Measurements from ENCODE around the gene PSMG4.

PSMG4 gene

DNA sequence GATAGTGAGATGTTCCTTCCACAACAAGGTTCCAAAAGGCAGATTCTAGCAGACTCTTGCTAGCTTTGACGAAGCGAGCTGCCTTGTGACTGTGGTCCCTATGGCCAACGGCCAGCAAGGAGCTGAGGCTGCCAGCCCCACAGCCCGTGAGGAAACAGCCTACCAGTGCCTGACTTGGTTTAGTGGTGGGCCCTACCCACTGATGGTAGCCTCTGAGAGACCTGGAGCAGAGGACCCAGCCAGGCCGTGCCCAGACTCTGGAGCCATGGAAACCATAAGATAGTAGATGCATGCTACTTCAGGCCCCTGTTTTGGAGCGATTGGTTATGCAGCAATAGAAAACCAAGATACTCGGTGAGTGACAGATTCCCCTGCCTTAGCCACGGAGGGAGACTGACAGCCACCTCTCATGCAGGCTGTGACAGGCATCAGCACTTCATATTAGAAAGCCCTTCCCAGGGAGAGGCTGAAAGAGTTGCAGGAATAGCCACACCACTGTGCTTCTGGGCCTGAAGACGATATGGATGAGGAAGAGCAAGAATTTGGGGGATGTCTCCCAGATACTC is 19.2 kb downstream of the PSMG4 start:
- no peak for DNase-seq

- no peak for DNase-seq
Measured at GRCh38 chr6:3278691-3279090, 19.9 kb downstream of the PSMG4 start.

DNA sequence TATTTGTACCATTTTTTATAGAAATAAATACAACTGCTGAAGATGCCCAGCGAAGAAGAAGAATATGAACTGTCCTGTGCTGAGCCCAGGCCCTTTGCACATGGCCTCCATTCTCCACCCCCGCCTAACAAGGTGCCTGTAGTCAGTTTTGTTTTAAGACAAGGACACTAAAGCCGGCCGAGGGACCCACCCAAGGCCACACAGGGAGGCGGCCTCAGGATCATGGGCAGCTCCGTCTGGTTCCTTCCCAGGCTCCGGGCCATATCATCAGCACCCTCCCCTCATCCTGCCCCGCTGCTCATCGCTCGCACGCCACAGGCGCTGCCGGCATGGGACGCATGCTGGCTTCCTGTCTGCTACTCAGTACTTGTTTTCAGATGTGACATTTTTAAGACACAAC is 21.3 kb downstream of the PSMG4 start:
- DNase-seq = no peak

- DNase-seq = no peak
Measured at GRCh38 chr6:3280866-3281465, 22.2 kb downstream of the PSMG4 start.

GRCh38 chr6:3281631-3282475 is 23.1 kb downstream of the PSMG4 start:
- no peak for DNase-seq

DNA sequence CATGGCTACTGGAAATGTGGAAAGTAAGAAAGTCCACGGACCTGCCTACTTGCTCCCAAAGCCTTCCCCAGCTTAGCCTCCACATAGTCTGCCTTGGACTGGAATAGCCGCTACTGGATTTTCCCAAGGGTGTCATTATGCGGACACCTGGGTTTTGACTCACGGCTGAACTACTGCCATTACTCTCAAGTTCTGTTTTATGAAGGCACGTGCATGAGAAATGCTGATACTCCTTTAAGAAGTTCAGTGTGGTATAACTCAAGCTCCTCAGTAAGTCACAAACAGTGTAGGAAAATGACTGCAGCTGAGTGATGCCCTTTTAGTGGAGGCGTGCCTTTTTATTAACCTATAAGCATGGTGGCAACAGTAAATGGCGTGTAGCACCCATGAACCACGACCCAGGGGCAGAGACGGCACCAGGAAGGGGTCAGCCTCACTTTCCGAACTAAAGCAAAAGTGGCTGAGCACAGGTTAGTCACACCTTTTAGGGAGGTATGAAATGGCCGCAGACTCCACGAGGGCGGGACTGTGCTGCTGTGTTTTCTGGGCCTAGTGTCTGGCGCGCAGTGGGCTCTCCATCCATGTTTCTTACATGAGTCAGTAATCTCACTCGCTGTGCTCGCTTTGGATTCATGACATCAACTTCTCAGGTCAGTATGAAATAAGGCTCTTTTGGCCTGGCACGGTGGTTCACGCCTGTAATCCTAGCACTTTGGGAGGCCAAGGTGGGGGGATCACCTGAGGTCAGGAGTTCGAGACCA is 23.9 kb downstream of the PSMG4 start:
- no peak for DNase-seq

- no peak for DNase-seq
Measured at GRCh38 chr6:3283241-3283640, 24.5 kb downstream of the PSMG4 start.

- DNase-seq = no peak
Measured at GRCh38 chr6:3283641-3284435, 25.1 kb downstream of the PSMG4 start.

DNA sequence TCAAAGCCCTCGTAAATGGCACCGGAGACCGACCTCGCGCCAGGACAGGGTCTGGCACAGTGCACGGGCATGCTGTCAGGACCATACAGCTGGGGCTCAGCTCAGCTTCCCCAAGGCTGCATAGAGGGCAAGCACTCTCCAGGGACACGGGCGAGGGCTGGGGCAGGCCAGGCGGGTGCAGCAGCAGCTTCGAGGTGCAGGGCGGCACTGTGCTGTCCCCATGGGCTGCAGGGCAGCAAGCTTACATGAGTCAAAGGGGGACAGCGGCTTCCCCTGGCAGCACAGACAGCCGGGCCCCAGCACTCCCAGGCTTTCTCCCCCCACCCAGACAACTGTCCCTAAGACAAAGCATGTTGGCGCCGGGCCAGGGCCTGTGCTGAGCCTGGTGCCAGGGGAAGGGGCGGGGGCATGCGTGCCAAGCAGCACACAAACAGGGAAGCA is 25.7 kb downstream of the PSMG4 start:
- no peak for DNase-seq

GRCh38 chr6:3285049-3285639 is 26.4 kb downstream of the PSMG4 start:
- DNase-seq = no peak

DNA sequence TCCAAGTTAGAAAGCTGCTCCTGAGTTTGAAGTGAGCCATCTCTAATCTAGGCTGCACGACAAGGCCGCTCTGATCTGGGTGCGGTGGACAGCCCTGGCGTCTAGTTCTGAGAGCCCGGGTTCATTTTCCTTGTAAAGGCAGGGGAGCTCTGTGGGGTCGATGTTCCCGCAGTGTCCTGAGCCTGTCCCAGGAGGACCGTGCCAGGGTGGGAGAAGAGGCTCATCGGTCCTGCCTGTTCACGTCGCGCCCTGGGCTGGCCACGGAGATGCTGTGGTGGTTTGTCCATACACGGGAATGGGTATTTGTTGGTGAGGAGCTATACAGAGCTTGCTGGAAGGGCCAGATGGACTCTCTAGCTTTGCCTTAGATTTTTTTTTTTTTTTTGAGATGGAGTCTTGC is 27.0 kb downstream of the PSMG4 start:
- no peak for DNase-seq

DNA sequence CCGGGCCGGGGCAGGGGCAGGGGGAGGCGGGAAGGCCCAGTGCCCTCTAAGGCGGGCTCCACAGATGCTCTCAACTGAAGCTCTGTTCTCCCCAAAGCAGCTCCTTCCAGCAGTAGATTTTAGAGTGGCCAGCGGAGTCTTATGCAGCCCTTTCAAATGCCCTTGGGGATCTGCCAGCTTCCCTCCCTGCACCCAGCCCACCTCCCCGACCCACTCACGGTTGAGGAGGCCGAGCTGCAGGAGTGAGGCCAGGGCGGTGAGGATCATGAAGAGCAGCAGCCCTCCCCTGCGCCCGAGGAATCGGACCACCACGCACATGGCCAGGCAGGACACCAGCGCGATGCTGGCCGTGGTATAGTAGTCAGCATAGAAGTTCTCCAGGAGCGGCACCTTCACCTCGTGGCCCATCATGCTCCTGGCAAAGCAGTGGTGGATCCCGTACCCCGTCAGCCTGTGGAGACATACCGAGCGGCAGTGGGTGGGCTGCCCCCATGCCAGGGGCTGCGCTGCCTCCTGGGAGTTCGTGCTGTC is 28.0 kb downstream of the PSMG4 start:
- no peak for DNase-seq

DNA sequence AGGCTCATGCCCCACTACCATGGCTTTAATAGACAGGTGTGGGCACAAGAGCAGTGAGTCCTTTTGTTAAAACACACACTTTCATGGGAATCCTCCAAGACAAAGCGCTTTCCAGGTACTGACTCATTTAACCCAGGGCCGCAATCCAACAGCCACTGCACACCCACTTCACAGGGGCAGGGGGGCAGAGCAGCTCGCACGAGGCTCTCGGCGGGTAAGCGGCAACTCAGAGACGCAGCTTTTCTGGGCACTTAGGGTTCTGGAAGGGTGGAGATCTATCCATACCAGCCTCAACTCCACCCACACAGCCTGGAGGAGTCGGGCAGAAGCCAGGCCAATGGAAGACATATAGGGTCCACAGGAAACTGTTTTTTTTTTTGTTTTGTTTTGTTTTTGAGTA is 28.6 kb downstream of the PSMG4 start:
- no peak for DNase-seq

- DNase-seq = no peak
Measured at GRCh38 chr6:3287976-3288707, 29.4 kb downstream of the PSMG4 start.

- DNase-seq = no peak
Measured at GRCh38 chr6:3288711-3289663, 30.2 kb downstream of the PSMG4 start.

- no peak for DNase-seq
Measured at GRCh38 chr6:3289664-3290055, 30.9 kb downstream of the PSMG4 start.

DNA sequence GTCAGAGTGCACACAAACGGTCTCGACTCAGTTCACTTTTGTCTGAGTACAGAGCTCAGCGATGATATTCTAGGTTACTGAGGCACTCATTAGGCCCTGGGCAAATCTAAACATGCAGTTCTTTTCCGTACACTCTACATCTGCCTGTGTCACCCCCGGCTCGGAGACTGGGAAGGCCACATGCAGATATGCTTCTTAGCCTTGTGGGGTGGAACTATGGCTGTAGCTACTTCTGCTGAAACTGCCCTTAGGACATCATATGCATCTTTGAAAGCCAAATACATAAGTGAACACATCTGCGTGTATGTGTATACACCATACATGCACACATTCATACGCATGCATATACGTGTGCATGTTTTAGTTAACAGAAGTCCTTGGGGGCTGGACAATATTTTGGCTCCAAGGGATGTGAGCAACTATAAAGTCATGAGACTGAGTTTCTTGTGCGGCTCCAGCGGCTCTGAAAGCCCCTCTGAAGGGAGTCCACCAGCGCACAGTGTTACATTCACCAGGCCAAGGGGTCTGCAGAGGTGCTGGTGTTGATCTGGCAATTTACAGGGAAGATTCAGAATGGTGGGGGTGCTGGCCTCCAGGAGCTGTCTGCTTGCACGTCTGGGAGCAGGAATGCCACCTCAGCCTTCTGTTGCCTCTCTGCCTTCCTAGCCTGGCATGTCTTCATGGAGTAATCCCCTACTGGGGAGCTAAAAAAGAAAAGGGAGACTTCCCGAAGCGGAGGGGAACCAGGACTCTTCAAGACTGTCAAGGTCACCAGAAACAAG is 31.6 kb downstream of the PSMG4 start:
- no peak for DNase-seq

- no peak for DNase-seq
Measured at GRCh38 chr6:3290931-3291211, 32.1 kb downstream of the PSMG4 start.

GRCh38 chr6:3291346-3291745 is 32.6 kb downstream of the PSMG4 start:
- no peak for DNase-seq
